Subcutaneous adipose tissue (tissue), 4 donors: ENCODE measurements around the gene TNFSF12. TPM values are rescaled to one million over a fixed set of nuclear protein-coding genes. Genes with fewer than 3 reads are reported as not detected.

Experiments
- CTCF ChIP-seq: fragments of 450-650 bp; IDR thresholded peaks from one replicate; pipeline ENCODE4 v1.5.1; 2016; ENCODE audit warnings: low read depth, mild to moderate bottlenecking, control low read depth, antibody characterized with exemption, moderate library complexity
- total RNA-seq, 4 donors: library from RNA; depleted of rRNA; stranded (reverse); fragments of >200 nt; gene quantifications; one replicate each; pipeline ENCODE4 v1.1.0, GENCODE V29; 2016

Gene TNFSF12
- total RNA-seq, 4 donors from 2014 or later: 21.2 to 61.9 (median 58.7) TPM

GRCh38 chr17:7573324-7574080, 24.6 kb downstream of the TNFSF12 start:
- no peak for TF ChIP-seq CTCF

- TF ChIP-seq CTCF: no peak
Observed at GRCh38 chr17:7574176-7574953, 25.5 kb downstream of the TNFSF12 start.

GRCh38 chr17:7575481-7575883, 26.6 kb downstream of the TNFSF12 start:
- no peak for TF ChIP-seq CTCF

GRCh38 chr17:7575959-7576358, 27.1 kb downstream of the TNFSF12 start:
- no peak for TF ChIP-seq CTCF

- no peak for TF ChIP-seq CTCF
Observed at GRCh38 chr17:7576432-7576937, 27.6 kb downstream of the TNFSF12 start.

GRCh38 chr17:7577327-7578199, 28.7 kb downstream of the TNFSF12 start:
- TF ChIP-seq CTCF: no peak
